ENCODE data around the gene ATP9B.

ATP9B gene

DNA sequence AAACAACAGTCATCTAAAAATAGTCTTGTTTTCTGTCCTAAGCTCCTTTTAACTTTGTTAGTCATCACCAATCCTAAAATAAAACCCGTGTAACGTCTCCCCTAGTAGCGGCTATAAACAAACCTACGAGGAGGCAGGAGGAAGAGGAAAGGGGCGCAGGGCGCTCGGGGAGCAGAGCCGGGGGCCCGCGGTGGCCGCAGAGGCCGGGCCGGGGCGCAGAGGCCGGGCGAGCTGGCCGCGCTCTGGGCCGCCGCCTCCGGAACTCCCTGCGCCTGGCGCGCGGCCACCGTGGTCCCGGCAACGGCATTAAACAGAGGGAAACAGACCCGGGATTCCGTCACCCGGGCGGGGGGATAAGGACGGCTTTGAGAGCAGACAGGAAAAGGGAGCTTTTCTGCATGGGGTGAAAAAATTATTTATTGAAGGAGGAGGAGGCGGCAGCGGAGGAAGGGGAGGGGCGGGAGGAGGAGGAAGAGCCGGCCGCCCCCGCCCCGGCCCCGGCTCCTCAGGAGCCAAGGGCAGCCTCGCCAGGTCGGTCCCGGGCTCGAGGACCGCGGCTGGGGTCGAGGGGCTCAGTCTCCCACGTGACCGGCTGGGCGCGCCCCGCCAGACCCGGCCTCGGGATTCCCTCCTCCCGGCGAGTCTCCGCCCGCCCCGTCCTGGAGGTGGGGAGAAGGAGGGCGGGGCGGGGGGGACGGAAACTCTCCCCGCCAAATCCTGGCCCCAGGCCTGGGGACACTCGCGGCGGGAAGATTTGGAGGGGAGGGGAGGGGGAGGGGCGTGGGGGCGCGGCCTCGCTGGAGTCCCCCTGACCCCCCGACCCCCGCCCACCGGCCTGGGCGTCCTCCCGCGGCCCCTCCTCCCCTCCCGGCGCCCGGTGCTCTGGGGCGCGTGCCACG, 324.7 kb downstream of the ATP9B start:
- Histone ChIP-seq H4K20me1 (ENCODE audit: insufficient read depth, low read length) (no peaks in the 10 kb centered on the region), H3K79me2 (ENCODE audit: low read length) (no peaks in the 10 kb centered on the region), H3K9ac (ENCODE audit: low read length) (peak overlapping the region; percentile 46; the same call in 1 of the 2 replicates), H2AFZ (ENCODE audit: low read length) (peak overlapping the region; percentile 61; the same call in 1 of the 2 replicates), H3K27me3 (replicated peaks; ENCODE audit: insufficient read depth, low read length) (peaks cover 4% of the 10 kb centered on the region; the same call in 1 of the 2 replicates), H3K9me3 (replicated peaks; ENCODE audit: insufficient read depth, low read length) (no peaks in the 10 kb centered on the region), H3K4me1 (ENCODE audit: low read length) (no peaks in the 10 kb centered on the region), H3K4me2 (ENCODE audit: low read depth, low read length) (peak overlapping the region; percentile 69), H3K27ac (ENCODE audit: low read length) (peak overlapping the region; percentile 35; the same call in 1 of the 2 replicates), H3K9me2 (replicated peaks; ENCODE audit: insufficient read depth, low read length) (no peaks in the 10 kb centered on the region), H3K4me3 (ENCODE audit: low read length) (peak overlapping the region; percentile 46), H3F3A (ENCODE audit: insufficient read depth, low read length) (no peaks in the 10 kb centered on the region), H3K36me3 (replicated peaks; ENCODE audit: insufficient read depth, low read length) (no peaks in the 10 kb centered on the region)
- no peak for TF ChIP-seq EZH2 (optimal IDR thresholded peaks at IDR 0.05; ENCODE audit: low read depth, low read length)
- no peak for TF ChIP-seq EZH2phosphoT487 (IDR thresholded peaks at IDR 0.05; ENCODE audit: low read length)
- TF ChIP-seq, protein P1, sequence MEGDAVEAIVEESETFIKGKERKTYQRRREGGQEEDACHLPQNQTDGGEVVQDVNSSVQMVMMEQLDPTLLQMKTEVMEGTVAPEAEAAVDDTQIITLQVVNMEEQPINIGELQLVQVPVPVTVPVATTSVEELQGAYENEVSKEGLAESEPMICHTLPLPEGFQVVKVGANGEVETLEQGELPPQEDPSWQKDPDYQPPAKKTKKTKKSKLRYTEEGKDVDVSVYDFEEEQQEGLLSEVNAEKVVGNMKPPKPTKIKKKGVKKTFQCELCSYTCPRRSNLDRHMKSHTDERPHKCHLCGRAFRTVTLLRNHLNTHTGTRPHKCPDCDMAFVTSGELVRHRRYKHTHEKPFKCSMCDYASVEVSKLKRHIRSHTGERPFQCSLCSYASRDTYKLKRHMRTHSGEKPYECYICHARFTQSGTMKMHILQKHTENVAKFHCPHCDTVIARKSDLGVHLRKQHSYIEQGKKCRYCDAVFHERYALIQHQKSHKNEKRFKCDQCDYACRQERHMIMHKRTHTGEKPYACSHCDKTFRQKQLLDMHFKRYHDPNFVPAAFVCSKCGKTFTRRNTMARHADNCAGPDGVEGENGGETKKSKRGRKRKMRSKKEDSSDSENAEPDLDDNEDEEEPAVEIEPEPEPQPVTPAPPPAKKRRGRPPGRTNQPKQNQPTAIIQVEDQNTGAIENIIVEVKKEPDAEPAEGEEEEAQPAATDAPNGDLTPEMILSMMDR (IDR thresholded peaks at IDR 0.05; ENCODE audit: low read length) = no peak
- DNase-seq = no peak

DNA sequence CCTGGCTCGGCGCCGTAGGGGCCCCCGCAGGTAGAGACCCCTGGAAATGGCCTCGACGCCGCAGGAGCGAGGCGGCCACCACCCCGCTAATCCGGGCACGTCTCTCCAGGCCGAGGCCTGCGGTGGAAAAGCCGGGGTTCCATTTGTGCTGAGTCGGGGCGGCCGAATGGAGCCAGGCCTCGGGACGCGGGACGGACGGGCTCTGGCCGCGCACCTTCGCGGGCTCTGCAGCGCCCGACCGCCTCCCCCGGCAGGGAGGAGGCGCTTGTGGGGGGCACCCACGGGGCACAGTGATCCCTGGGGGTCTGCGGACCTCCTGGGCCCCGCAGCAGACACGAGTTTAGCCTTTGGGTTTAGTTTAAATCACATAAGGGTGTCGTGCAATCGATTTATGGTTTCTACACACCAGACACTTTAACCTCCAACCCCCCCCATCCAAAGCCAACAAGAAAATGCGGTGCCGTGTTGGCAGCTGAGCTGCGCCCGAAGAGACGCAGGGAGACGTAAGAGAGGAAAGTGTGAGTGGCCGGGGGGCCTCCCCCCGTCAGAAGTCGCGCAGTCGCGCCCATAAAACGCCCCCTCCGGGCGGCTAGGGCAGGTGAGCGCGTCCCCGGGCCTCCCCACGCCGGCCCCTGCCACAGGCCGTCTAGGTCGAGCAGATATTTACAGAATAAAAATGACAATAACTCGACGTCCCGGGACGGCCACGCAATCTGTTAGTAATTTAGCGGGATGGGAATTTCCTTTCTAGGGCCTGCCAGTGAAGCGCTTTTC, 325.5 kb downstream of the ATP9B start:
- peak overlapping the region; percentile 53; the same call in 1 of the 2 replicates for H2AFZ ChIP-seq (ENCODE audit: low read length)
- peak overlapping the region; percentile 31; the same call in 1 of the 2 replicates for H3K4me3 ChIP-seq (ENCODE audit: low read length)
- H3K4me1 ChIP-seq (ENCODE audit: low read length) = no peaks in the 10 kb centered on the region
- TF ChIP-seq EZH2 (optimal IDR thresholded peaks at IDR 0.05; ENCODE audit: low read depth, low read length) (no peak), EZH2phosphoT487 (IDR thresholded peaks at IDR 0.05; ENCODE audit: low read length) (no peak)
- TF ChIP-seq, protein P1 (IDR thresholded peaks at IDR 0.05; ENCODE audit: low read length) = no peak
- no peaks in the 10 kb centered on the region for H4K20me1 ChIP-seq (ENCODE audit: insufficient read depth, low read length)
- no peaks in the 10 kb centered on the region for H3K9me2 ChIP-seq (replicated peaks; ENCODE audit: insufficient read depth, low read length)
- no peaks in the 10 kb centered on the region for H3K9me3 ChIP-seq (replicated peaks; ENCODE audit: insufficient read depth, low read length)
- peaks cover 4% of the 10 kb centered on the region; the same call in 1 of the 2 replicates for H3K27me3 ChIP-seq (replicated peaks; ENCODE audit: insufficient read depth, low read length)
- DNase-seq = no peak
- H3K27ac ChIP-seq (ENCODE audit: low read length) = no peak overlapping the region; the same call in 1 of the 2 replicates
- no peaks in the 10 kb centered on the region for H3K79me2 ChIP-seq (ENCODE audit: low read length)
- no peaks in the 10 kb centered on the region for H3F3A ChIP-seq (ENCODE audit: insufficient read depth, low read length)
- no peaks in the 10 kb centered on the region for H3K36me3 ChIP-seq (replicated peaks; ENCODE audit: insufficient read depth, low read length)
- no peak overlapping the region for H3K9ac ChIP-seq (ENCODE audit: low read length)
- peak overlapping the region; percentile 69; the same call in 1 of the 2 replicates for H3K4me2 ChIP-seq (ENCODE audit: low read depth, low read length)

DNA sequence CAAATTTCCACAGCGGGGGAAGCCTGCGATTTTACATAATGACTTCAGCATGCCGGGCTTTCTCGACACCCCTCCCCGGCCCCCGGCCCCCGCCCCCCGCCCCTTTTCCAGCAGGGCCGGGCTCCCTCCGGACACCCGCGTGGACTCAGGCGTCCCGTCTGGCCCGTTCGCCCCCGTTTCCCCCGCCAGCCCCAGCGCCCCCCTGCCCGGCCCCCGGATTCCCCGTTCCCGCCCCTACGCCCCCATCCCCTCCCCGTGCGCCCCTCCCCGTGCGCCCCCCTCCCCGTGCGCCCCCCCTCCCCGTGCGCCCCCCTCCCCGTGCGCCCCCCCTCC, 326.1 kb downstream of the ATP9B start:
- Histone ChIP-seq H3K9me3 (replicated peaks; ENCODE audit: insufficient read depth, low read length) (no peaks in the 10 kb centered on the region), H4K20me1 (ENCODE audit: insufficient read depth, low read length) (no peaks in the 10 kb centered on the region), H3K9me2 (replicated peaks; ENCODE audit: insufficient read depth, low read length) (no peaks in the 10 kb centered on the region), H3K4me2 (ENCODE audit: low read depth, low read length) (no peak overlapping the region; the same call in 1 of the 2 replicates), H2AFZ (ENCODE audit: low read length) (no peak overlapping the region), H3K4me1 (ENCODE audit: low read length) (no peaks in the 10 kb centered on the region), H3K9ac (ENCODE audit: low read length) (no peak overlapping the region), H3K79me2 (ENCODE audit: low read length) (no peaks in the 10 kb centered on the region), H3K27me3 (replicated peaks; ENCODE audit: insufficient read depth, low read length) (peaks cover 4% of the 10 kb centered on the region; the same call in 1 of the 2 replicates), H3K27ac (ENCODE audit: low read length) (no peak overlapping the region), H3K4me3 (ENCODE audit: low read length) (no peak overlapping the region), H3K36me3 (replicated peaks; ENCODE audit: insufficient read depth, low read length) (no peaks in the 10 kb centered on the region), H3F3A (ENCODE audit: insufficient read depth, low read length) (no peaks in the 10 kb centered on the region)
- no peak for DNase-seq
- TF ChIP-seq, protein P1 (IDR thresholded peaks at IDR 0.05; ENCODE audit: low read length) = no peak
- TF ChIP-seq EZH2phosphoT487 (IDR thresholded peaks at IDR 0.05; ENCODE audit: low read length) (no peak), EZH2 (optimal IDR thresholded peaks at IDR 0.05; ENCODE audit: low read depth, low read length) (no peak)

All from MM.1S (cell line).